Occipital lobe (tissue), 2 donors: ENCODE results near the gene GSAP. TPM values are rescaled to one million over a fixed set of nuclear protein-coding genes. Genes with fewer than 3 reads are reported as not detected.

Source experiments
- DNase-seq: peaks from one replicate; lab custom pipeline; 2025; lab: John Stamatoyannopoulos, UW
- total RNA-seq: library from RNA; depleted of rRNA; stranded (reverse); fragments of >200 nt; gene quantifications from one replicate; pipeline ENCODE4 v1.2.3, GENCODE V29; 2014

GSAP gene
- total RNA-seq, 1 donor from 2014 or later: 12.6 TPM

DNA sequence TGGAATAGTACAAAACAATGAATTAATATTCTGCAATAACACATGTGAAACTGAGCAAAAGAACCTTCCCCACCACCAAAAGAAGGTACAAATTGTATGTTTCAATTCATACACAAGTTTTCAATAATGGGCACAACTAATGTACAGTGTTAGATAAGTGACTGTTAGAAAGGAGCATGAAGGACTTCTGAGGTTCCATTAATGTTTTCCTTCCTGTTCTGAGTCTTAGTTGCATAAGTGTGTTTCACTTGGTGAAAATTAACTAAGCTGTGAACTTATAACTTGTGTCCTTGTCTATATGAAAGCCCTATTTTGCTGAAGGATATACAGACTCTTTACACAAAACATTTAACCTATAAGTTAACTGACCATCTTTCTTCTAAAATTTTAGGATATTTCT, 8.2 kb downstream of the GSAP start:
- no peak for DNase-seq

DNA sequence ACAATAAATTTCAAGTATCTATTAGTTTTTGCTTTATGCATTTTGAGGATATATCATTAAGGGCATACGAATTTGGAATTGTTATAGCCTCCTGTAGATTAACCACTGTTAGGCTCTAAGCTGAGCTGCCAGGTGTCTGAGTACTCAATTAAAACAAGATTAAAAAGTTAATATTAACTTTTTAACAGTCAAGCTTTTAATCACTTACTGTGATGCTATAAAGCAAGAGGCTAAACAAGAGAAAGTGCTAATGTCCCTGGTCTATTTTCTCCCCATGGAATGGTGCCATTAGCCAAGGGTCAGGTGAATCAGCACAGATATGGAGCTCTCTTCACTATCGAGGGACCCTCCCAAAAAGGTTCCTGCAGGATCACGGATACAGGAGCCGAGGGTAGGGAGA, 9.7 kb downstream of the GSAP start:
- DNase-seq: no peak

DNA sequence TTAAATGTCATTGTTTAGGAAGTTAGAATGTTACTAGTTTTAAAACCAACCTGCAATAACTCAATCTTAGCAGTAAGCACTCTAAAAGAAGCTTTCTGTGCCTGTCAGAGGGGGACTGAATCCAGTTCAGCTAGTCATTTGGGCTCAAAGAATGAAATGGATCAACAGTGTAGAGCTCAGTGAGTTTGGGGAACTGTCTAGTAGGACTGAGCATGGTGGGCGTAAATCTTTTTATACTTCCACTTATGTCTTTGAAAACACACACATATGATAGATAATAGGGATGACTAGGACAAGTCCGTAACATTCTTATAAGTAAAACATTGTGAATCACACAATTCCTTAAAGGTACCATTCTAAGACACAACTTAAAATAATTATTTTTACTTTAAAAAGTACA, 11.5 kb downstream of the GSAP start:
- DNase-seq: no peak

DNA sequence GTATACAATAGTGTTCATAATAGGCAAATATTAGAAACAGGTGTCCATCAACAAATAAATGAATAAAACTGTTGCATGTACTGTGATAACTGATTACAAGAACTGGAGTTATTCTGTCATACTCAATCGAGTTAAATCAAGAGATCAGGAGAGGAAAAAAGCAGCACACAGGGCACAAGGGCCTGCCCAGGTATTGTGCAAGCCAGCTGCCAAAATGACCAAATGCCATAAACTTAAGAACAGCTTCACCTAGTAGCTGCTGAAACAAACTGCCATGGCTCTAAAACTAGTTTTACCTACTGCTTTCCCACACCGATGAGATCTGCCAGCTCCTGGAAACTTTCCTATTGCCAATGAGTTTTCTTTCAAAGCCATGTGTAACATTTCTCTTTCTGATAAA, 12.2 kb downstream of the GSAP start:
- DNase-seq: no peak

DNA sequence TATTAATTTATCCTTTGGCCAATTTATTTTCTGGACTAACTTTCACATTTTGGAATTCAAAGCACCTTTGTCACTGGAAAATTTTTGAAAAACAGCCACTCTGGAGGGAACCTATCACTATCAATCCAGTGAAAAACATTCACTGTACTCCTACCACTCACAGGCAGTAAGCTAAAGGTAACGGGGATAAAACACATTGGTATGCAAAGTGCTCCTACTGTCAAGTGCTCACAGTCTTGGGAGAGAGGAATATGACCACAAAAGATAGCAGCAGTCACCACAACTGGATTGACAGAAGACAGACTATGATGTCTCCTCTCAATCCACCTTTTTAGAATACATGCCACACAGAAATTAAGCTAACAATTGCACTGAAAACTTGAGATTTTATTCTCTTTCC, 13.3 kb downstream of the GSAP start:
- no peak for DNase-seq

DNA sequence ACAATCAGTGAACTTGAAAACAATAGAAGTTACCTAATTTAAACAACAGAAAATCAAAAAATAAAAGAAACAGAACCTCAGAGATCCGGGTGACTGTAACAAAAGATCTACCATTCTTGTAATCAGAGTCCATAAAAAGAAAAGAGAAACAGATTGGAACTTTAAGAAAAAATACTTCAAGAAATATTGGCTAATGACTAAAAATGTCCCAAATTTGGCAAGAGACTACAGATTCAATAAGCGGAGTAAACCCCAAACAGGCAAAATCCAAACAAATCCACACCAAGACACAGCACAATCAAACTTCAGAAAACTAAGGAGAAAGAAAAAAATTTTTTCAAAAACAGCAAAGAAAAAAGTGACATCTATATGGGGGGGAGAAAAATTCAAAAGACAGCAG, 15.1 kb downstream of the GSAP start:
- DNase-seq: no peak

DNA sequence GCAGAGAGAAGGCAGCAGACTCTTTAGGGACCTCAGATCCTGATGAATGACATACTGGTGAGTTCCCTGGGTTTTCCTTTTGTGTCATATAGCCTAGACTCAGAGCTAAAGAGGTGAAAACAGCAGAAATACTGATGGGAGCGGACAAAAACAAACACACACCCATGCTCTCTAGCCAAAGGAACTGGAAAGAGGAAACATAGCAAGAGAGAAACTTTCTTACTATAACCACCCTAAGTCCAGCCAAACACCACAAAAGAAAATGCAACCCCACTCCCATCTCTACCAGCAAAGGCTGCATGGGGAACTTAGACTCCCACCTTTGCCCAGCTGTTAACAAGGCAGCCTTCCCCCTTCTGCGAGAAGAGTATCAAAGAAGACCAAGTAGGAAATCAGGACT, 16.3 kb downstream of the GSAP start:
- no peak for DNase-seq

DNA sequence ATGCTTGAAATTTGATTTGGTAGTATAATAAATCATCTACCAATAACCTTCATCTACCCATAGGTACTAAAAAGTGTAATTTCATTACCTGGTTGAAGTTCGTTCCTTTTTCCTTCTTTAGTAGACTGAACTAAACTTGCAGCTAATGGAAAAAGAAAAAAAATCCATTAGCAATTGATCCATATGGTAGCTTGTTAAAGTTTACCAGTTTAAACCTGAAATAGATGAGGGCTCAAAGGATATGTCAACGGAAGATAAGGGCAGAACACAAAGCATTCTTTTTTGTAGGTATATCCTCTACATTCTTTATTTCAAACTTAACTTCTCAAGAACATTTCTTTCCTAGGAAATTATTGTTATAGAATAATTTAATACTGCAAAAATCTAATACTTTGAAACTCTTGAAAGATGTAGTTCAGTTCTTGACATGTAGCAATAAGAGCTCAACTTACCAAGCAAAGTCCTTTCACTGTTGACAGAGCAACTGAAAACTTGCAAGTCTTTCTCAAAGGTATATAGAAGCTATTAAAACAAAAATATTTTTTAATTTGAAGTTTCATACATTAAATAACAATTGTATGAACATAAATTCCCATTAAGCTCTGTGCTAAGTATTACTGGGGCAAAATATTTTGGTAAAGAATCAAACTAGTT, 19.1 kb downstream of the GSAP start:
- DNase-seq: no peak

DNA sequence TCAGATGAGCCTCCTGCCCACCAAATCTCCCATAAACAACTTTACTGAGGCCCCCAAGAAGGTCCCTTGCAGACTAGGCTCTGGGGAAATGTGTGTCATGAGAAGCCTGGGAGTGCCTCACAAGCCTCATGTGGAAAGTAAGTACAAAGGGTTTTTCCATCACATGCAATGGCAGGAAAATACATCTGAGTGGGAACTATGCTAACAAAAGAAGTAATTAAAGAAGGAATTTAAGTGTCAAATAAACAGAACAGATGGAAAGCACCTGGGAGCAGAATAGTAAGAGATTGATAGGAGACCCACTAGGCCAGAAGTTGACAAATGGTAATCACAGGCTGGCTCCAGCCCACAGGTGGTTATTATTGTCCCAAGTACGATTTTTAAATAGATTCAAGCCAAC, 20.5 kb downstream of the GSAP start:
- no peak for DNase-seq

DNA sequence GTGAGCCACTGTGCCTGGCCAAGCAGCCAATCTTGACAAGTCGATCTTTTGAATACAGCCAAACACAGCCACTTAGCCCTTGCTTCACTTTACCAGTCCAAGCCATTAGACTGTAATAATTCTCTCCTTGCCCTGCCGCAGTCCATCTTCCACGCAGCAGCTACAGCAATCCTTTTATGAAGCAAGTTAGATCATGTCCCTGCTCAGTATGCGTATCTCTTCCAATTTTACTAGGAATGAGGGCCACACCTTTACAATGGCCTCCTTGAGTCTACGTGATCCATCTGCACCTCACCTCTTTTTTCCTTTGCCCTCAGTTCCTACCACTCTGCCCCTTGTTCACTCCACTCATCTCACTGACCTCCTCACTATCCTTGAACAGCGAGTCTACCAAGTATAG, 22.2 kb downstream of the GSAP start:
- no peak for DNase-seq

DNA sequence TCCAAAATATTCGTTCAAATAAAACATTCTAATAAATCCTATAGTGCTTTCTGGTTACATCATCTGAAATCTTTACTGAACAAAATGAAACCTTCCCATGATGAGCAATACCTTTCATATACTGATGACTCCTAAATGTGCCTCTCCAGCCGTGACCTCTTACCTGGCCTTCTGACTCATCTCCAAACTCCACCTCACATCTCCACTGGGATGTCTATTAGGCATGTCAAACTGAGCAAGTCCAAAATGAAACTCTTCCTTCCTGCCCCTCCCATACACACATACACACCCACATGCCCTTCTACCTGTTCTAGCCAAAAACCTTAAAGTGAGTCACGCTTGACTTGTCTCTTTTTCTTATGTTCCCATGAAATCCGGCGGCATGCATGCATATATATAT, 22.9 kb downstream of the GSAP start:
- no peak for DNase-seq

DNA sequence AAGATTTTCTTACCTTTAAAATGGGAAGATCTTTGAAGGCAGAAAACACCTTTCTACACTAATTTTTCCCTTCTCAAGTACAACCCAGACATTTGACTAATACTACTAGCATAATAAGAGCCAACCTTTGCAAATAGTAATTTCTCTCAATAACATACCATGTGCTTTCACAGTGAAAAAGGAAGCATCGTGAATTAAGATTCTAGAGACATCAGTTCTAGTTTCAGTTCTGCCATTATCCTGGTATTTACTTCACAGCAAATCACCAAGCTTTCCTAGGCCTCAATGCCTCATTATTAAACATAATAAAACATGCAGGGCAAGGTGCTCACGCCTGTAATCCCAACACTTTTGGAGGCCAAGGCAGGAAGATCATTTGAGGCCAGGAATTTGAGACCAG, 24.9 kb downstream of the GSAP start:
- DNase-seq: no peak

DNA sequence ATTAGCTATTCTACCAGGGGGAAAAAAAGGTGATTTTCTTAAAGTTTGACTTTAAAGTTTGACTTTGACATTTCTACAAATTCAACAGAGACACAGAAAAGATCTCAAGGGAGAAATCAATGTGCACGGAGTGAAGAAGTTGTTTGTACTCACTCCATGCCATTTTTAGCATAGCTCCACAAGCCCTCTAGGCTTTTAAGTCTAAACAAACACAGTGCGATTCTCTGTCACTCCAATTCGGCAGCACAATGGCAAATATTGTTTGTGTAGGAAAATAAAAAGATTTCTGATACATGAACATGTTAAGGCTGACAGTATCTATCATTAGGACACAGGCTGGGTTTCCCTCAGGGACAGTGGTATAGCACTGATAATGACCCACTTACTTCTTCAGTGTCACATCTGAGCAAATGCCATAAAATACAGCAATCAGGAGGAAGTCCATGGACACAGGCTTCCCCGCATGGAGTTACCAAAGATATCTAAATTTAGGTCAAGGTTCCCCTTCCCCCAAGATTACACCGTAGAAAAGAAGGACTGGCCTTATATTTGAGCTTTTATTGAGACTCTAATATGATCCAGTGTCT, 28.0 kb downstream of the GSAP start:
- no peak for DNase-seq

DNA sequence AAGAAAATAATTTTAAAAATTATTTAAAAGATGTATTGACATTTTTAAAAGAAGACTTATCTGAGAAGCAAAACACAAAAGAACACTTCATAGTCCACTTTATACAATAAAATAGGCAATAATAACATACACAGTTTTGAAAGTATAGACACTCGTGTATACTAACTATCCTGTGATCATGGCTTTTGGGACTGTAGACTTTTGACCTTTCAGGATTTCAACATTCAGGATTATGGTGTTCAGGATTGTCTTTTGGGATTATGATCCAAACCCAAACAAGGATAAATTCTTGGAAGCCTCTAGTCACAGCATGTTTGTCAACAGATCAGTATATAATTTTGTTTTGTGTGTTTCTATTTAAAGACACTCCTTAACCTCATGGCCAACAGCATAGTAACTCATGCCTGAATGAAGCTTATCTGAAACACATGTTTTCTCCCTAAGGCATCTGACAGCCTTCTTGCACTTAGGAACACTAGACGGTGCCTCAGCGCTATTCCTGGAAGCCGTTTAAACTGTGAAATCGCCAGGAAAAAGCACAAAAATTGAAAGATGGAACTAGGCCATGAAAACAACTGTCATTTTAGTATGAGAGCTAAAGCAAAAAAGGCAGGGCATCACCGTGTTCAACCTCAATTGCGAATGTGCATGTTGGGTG, 29.9 kb downstream of the GSAP start:
- DNase-seq: no peak

DNA sequence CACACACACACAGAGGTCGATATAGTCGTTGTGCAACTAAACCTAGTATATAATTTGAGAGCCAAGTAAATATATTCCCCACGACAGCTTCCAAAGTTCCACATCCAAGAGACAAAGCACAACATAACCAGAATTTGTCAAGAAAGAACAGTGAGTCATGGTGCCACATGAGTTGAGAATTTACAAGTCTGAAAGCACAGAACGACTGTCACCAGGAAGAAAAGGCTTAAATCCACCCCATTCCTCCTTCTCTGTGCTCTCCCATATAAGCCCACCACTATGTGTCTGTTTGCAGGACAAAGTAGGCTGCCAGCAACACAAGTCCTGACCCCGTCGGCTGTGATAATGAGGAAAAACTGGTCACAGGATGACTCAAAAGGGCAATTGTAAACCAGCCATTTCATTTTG, 32.8 kb downstream of the GSAP start:
- DNase-seq: no peak

DNA sequence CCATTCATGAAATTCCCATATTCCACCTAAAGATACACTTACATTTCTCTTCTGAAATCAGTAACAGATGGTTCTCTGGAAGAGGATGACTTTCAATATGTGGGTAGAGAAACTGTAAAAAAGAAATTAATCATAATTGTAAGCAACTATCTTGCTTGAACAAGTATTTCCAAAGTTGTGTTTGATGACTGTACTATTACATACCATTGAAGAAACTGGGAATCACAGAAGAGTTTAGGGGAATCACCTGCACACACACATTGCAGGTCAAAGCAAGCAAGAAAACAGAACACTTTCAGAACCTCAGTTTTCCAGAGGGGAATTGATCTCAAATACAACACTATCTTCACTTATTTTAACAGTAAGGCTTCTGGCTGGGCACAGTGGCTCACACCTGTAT, 33.6 kb downstream of the GSAP start:
- DNase-seq: no peak

DNA sequence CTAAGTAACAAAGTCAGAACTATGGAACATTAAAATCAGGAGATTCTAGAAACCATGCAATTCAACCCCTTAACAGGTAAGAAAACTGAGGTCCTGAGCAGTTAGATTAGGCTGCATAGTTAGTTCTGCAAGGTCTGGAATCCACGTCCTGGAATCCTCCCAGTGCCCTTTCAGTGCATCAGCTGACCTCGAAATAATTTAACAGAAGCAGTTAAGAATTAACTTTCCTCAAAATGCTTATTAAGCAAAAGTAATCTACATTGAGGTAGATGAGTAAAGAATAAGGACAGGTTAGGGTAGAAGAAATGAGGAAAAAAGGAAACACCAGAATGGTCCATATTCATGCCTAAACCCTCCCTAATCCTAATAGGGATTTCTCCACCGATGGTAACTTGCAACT, 37.6 kb downstream of the GSAP start:
- DNase-seq: no peak

DNA sequence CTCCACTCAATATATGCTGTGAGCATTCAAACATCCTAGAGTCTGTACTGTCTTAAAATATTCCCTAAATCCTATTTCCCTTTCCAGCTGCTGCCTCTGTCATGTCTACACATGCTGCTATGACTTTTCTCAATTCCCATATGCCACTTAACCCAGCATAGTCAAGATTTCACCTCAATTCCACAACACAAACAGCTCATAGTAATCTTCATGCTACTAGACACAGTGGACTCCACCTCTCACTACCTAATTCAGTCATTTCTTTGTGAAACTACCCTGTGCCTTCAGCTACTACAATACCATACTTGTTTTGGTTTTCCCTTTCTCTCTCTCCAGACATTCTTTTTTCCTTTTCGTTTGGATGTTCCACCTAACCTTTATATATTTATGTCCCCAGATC, 45.5 kb downstream of the GSAP start:
- DNase-seq: no peak

DNA sequence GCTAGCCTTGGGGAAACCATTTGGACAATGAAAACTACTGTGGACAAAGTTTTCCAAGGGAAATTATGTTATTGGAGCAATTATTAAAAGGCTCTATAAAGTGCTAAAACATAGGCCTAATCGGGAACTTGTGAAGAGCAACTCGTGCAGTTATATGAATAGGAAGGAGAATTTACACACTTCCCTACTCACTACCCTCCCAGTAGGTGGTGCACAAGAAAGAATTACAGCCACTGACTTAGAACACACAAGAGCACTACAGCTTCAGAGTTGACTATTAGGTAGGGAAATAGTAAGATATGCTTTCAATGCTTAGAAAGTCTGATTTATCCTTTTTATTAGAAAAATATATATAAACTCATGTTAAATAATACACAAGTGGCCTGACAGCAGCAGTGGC, 47.2 kb downstream of the GSAP start:
- no peak for DNase-seq

DNA sequence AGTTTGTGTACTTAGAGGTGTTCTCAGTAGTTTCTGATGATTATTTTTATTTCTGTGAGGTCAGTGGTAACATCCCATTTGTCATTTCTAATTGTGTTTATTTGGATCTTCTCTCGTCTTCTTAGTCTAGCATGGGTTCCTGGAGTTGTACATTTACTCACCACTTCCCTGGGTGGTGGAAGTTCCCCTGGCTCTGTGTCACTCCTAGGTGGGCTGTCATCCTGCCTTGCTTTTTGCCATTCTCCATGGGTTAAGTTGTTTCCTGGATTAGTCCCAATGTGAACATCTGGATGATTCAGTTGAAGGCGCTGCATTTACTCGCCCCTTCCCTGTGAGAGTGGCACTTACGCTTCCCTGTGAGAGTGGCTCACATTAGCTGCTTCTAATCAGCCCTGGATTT, 48.2 kb downstream of the GSAP start:
- DNase-seq: no peak

DNA sequence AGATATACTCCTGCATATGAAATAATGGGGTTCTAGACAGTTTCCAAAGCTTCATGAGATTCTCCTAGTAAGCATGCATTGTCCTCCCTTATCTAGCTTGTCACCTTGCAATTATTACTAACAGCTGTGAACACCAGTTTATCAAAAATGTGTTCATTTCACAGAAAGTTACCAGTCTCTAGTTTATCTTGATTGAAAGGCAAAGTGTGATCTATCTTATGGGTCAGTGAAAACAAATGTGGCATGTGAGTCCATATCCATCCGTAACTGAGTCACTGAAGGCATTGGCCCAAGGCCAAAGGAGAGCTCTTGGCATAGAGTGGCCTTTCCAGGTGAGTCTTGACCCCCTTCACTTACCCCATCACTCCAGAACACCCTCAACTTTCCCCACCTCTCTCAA, 53.2 kb downstream of the GSAP start:
- no peak for DNase-seq

DNA sequence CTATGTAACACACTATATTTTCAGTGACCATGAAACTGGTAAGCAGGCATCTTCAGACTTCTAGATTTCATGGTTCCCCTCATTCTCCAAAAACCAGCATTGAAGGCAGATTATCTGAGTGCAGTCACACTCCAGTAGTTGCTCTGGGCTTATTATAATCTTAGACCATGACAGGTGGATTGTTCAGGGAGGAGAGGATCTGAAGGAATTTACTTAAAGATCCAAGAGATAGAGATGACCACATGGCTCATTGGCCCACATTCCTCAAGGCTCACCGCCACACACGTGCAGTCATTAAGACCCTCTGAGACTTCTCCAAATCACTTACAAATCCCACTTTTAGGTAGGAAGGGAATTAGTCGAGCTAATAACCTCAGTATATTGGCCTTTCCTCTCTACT, 55.2 kb downstream of the GSAP start:
- DNase-seq: no peak

DNA sequence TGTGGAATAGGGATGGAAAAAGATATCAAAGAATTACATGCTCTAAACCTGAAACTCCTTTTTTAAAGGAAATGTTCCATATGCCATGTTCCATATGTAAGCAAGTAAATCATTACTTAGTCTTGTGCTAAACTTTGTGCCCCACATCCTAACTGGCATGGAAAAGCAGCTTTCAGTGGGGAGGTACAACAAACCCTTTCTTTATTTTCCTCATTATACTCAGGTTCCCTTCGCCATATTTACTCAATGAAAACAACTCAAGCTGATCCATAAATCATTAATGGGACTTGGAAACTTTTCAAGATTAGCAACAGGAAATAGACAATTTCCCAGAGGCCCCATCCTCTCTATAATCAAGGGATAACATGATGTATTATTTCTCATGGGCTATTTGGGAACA, 56.0 kb downstream of the GSAP start:
- DNase-seq: no peak
